GM04503 (cell line): ENCODE data around the gene HSPA14.
A peak's percentile ranks its signal among the peaks of the same experiment; 100 is the strongest.
"Not testable (repeated sequence)": the region's sequence is repeated elsewhere in the genome, so short reads cannot be mapped to it uniquely, and the experiment has no call there.

Experiments used
- DNase-seq: peaks from one replicate; pipeline ENCODE4 v3.0.0-alpha.2; 2012; ENCODE audit warnings: low read depth

HSPA14 gene

GRCh38 chr10:14837003-14837756 lies 926 bp upstream of the HSPA14 start:
- DNase-seq: no peak

- no peak for DNase-seq
Observed at GRCh38 chr10:14838582-14839304, 637 bp downstream of the HSPA14 start.

GRCh38 chr10:14839305-14839695 lies 1.2 kb downstream of the HSPA14 start:
- no peak for DNase-seq

- DNase-seq: no peak
Observed at GRCh38 chr10:14840178-14840577, 2.1 kb downstream of the HSPA14 start.

DNA sequence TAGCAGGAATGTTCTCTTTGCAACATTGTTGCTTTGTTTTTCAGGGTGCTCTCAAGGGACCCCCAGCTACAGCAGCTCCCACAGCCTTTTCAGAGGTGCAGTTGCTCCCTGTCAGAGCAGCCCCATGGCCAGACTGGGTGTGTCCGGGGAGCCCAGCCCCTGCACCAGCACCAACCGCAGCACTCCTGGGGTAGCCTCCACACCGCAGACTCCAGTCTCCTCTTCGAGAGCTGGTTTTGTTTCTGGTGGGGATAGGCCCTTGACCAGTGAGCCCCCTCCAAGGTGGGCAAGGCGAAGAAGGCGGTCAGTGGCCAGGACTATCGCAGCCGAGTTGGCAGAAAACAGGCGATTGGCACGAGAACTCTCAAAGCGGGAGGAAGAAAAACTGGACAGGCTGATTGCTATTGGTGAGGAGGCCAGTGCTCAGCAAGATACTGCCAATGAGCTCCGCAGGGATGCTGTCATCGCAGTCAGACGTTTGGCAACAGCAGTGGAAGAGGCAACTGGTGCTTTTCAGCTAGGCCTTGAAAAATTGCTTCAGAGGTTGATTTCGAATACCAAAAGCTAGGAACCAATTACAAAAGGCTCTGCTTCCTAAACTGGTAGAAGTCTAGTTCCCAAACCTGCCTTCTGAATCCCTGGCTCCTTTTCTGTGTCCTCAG lies 5.4 kb downstream of the HSPA14 start:
- no peak for DNase-seq

GRCh38 chr10:14844948-14845347 lies 6.8 kb downstream of the HSPA14 start:
- no peak for DNase-seq

GRCh38 chr10:14852236-14852635 lies 14.1 kb downstream of the HSPA14 start:
- no peak for DNase-seq

- no peak for DNase-seq
Observed at GRCh38 chr10:14855453-14855852, 17.3 kb downstream of the HSPA14 start.

DNA sequence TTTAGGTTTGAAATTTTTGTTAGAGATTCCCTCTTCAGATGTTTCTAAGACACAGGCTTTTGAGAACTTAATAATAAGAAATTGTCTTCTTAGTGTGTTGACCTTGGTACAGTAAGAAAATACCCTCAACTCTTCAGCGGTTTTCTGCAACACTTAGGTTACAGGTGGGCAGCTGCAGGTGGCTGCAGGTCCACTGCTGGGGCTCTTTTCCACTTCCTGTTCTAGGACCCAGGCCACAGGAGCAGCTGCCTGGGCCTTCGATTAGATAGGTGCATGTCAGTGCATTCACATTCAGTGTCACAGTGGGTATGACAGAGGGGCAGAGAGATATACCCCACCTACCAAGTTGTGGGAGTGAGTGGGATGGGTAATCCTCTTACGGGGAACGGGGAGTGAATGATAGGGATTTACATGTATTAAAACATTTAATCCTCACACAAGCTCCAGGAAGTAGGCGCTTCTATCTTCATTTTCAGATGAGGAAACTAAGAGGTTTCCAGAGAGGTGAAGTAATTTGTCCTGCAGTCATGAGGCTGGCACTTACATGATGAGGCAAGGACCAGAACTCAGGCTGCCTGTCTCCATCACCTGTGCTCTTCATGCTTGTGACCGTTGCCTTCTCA lies 20.3 kb downstream of the HSPA14 start:
- no peak for DNase-seq

GRCh38 chr10:14859043-14859442 lies 20.9 kb downstream of the HSPA14 start:
- no peak for DNase-seq

GRCh38 chr10:14859775-14860174 lies 21.7 kb downstream of the HSPA14 start:
- no peak for DNase-seq

DNA sequence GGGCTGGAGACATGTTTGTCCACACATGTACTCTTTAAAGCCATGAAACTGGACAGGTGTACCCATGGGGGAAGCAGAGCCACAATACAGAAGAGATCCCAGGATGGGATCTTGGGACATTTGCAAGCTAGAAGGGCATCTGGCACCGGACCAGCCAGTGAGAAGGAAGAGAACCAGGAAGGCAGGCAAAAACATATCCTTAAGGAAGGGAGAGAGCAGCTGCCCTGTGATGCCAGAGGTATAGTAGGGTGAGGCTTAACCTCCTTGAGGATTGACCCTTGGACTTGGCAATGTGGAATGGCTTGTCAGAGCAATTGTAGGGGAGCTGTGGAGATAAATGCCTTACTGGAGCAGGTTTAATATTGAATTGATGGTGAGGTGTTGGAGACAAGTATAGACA lies 22.7 kb downstream of the HSPA14 start:
- DNase-seq: no peak

GRCh38 chr10:14864466-14864865 lies 26.4 kb downstream of the HSPA14 start:
- not testable (repeated sequence) for DNase-seq

DNA sequence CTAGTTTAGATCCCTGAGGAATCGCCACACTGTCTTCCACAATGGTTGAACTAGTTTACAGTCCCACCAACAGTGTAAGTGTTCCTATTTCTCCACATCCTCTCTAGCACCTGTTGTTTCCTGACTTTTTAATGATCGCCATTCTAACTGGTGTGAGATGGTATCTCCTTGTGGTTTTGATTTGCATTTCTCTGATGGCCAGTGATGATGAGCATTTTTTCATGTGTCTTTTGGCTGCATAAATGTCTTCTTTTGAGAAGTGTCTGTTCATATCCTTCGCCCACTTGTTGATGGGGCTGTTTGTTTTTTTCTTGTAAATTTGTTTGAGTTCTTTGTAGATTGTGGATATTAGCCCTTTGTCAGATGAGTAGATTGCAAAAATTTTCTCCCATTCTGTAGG lies 26.8 kb downstream of the HSPA14 start:
- not testable (repeated sequence) for DNase-seq

DNA sequence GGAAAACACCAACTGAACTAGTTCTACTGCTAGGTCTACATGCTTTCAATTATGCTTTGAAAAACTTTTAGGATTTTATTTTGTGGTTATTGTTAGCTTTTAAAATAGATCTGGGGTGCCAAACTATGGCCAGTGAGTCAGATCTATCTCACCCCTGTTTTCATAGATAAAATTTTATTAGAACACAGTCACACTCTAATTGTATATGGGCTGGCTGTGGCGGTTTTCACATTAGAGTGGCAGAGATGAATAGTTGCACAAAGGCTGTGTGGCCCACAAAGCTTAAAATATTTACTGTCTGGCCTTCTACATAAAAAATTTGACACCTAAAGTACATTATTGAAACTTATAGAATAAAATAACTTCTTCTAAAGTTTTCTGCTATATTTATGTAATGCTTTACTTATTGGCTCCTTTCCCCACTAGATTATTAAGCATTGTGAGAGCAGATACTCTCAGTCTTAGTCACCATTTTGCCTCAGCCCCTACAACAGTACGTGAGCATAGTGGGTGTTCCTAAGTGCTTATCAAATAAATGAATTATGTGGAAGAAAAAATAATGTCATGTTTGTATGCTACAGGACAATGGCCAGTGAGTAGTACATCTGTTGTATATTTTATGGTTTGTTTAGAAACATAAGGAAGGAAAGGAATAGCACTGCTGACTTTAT lies 35.1 kb downstream of the HSPA14 start:
- peak; percentile 33 for DNase-seq

GRCh38 chr10:14875941-14876340 lies 37.8 kb downstream of the HSPA14 start:
- no peak for DNase-seq

DNA sequence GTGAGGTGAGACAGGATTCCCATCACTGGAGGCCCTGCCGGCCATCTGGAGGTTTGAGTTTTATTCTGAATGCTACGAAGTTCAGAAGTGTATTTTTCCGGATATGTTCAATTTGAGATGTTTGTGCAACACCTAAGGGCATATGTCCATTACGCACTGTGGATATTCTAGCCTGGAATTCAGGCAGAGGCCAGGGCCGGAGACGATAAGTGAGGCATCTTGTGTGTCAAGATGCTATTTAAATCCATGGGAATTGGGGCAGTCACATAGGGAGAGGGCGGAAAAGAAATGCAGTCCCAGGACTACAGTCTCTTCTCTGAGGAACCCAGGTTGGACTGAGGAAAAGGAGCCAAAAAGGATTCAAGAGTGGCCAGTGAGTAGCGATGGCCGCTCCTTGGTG lies 38.7 kb downstream of the HSPA14 start:
- no peak for DNase-seq

GRCh38 chr10:14878266-14879123 lies 40.4 kb downstream of the HSPA14 start, which contains the start of gene SUV39H2:
SUV39H2 (plus strand) TSS chr10:14878866; CDS start chr10:14878889, 23 bp downstream.
- DNase-seq: peak; percentile 56

GRCh38 chr10:14879124-14879927 lies 41.2 kb downstream of the HSPA14 start:
- no peak for DNase-seq

DNA sequence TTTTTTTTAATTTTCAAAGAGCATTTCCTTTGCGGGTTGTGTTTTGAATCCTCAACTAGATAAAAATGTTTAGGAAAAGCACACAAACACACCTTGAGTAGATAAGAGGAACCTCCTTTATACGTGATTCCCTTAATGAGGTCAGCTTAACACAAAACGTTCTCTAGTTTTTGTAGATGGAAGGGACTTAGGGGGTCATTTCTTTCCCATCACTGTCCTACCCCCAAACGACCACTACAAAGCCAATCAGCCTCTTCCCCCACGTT lies 41.8 kb downstream of the HSPA14 start:
- no peak for DNase-seq
